GF-D8 (cell line): ENCODE measurements around the gene ZNF558.

ENCODE experiments used
- DNase-seq: peaks from one replicate; lab custom pipeline; 2025; lab: John Stamatoyannopoulos, UW

The ZNF558 gene

GRCh38 chr19:8832132-8833021, at the start of gene ZNF558, which contains the start of gene MBD3L1:
Gene ZNF558, minus strand, starts transcription at chr19:8832304. Its CDS starts 9,645 bp downstream, at chr19:8822659.
Gene MBD3L1, plus strand, starts transcription at chr19:8832377. Its CDS starts 10,302 bp downstream, at chr19:8842679.
- DNase-seq = peak; percentile 97

- no peak for DNase-seq
These were observed 49.4 kb upstream of the ZNF558 start for GRCh38 chr19:8881512-8881911.

GRCh38 chr19:8880868-8881488, 48.9 kb upstream of the ZNF558 start:
- DNase-seq = no peak

GRCh38 chr19:8877854-8878705, 46.0 kb upstream of the ZNF558 start:
- DNase-seq = no peak

GRCh38 chr19:8866344-8866743, 34.2 kb upstream of the ZNF558 start:
- no peak for DNase-seq

GRCh38 chr19:8858260-8858659, 26.2 kb upstream of the ZNF558 start:
- no peak for DNase-seq

GRCh38 chr19:8850488-8850887, 18.4 kb upstream of the ZNF558 start:
- no peak for DNase-seq

- no peak for DNase-seq
These were observed 17.1 kb upstream of the ZNF558 start for GRCh38 chr19:8849232-8849631.

- no peak for DNase-seq
These were observed 14.7 kb upstream of the ZNF558 start for GRCh38 chr19:8846819-8847218.

- DNase-seq = no peak
These were observed 8.6 kb upstream of the ZNF558 start for GRCh38 chr19:8840708-8841107.

GRCh38 chr19:8835877-8836276, 3.8 kb upstream of the ZNF558 start:
- no peak for DNase-seq

- DNase-seq = no peak
These were observed 3.3 kb upstream of the ZNF558 start for GRCh38 chr19:8835446-8835845.

- DNase-seq = no peak
These were observed 322 bp downstream of the ZNF558 start for GRCh38 chr19:8831832-8832131.

- no peak for DNase-seq
These were observed 731 bp downstream of the ZNF558 start for GRCh38 chr19:8831373-8831772.

- no peak for DNase-seq
These were observed 4.8 kb downstream of the ZNF558 start for GRCh38 chr19:8827277-8827676.

GRCh38 chr19:8826371-8826770, 5.7 kb downstream of the ZNF558 start:
- DNase-seq = no peak

- no peak for DNase-seq
These were observed 10.3 kb downstream of the ZNF558 start for GRCh38 chr19:8821748-8822241.

- DNase-seq = no peak
These were observed 11.9 kb downstream of the ZNF558 start for GRCh38 chr19:8820234-8820633.

- no peak for DNase-seq
These were observed 16.3 kb downstream of the ZNF558 start for GRCh38 chr19:8815780-8816179.

GRCh38 chr19:8814176-8814575, 17.9 kb downstream of the ZNF558 start:
- no peak for DNase-seq

GRCh38 chr19:8811315-8812172, 20.6 kb downstream of the ZNF558 start:
- no peak for DNase-seq
